DOHH2 (cell line): ENCODE data around the gene NKAIN2.

Source experiments
- EZH2phosphoT487 ChIP-seq: fragments of 200-600 bp; sonication (generic); IDR thresholded peaks from 2 replicates; pipeline ENCODE4 v1.6.1; 2017; ENCODE audit warnings: borderline replicate concordance, mild to moderate bottlenecking, antibody characterized with exemption, low read length, moderate library complexity, mixed read lengths
- TF ChIP-seq, protein P1 (sequence below): fragments of 200-600 bp; sonication (generic); IDR thresholded peaks from one replicate; pipeline ENCODE4 v1.5.1; 2014; ENCODE audit warnings: antibody characterized with exemption, mild to moderate bottlenecking, low read depth, low read length; ENCODE audit not compliant: poor library complexity, severe bottlenecking

DNA sequence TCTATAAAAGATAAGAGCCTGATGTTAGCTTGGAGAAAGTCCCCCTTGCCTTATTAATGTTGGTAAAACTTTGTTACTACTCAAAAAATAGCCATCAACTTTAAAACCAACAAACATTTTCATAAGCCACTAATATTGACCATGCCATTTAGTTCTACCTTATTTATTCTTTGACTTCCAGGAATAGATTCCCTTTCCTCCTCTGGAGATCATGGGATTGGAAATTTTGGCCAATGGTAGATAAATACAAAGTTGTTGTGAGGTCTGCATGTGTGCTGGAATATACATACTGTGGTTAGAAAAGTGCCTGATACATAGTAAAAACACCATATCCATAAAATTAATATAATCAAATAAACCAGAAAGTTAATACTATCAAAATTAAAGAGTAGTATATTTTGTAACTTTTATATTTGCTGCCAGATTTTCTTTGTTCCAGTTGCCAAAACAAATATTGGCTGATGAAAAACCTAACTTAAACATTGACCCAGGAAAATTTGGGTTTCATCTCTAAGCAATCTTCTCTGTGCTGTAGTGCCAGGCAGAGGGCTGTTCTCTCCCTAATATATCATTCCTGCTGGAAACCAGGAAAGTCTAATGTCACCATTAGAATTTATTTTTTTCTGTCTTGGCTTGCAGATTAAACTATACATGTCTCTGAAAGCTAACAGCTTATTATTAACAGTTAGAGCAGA, 169.1 kb downstream of the NKAIN2 start:
- no peak for TF ChIP-seq EZH2phosphoT487
- TF ChIP-seq, protein P1, sequence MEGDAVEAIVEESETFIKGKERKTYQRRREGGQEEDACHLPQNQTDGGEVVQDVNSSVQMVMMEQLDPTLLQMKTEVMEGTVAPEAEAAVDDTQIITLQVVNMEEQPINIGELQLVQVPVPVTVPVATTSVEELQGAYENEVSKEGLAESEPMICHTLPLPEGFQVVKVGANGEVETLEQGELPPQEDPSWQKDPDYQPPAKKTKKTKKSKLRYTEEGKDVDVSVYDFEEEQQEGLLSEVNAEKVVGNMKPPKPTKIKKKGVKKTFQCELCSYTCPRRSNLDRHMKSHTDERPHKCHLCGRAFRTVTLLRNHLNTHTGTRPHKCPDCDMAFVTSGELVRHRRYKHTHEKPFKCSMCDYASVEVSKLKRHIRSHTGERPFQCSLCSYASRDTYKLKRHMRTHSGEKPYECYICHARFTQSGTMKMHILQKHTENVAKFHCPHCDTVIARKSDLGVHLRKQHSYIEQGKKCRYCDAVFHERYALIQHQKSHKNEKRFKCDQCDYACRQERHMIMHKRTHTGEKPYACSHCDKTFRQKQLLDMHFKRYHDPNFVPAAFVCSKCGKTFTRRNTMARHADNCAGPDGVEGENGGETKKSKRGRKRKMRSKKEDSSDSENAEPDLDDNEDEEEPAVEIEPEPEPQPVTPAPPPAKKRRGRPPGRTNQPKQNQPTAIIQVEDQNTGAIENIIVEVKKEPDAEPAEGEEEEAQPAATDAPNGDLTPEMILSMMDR: no peak
